Large intestine (tissue), 3 donors: ENCODE measurements around the gene PACSIN2. TPM values are rescaled to one million over a fixed set of nuclear protein-coding genes. Genes with fewer than 3 reads are reported as not detected.

ENCODE experiments used
- DNase-seq, 2 donors: peaks; one replicate each; pipeline versions ENCODE4 v3.0.0 to v3.0.0-alpha.2; 2013
- H3K27ac ChIP-seq: one replicate; pipeline ENCODE4 v1.5.1; 2013; ENCODE audit warnings: low read length
- H3K27me3 ChIP-seq: 2 replicates; pipeline ENCODE4 v1.6.1; 2013; ENCODE audit warnings: low read length; ENCODE audit not compliant: control insufficient read depth, insufficient read depth
- H3K36me3 ChIP-seq: 2 replicates; pipeline ENCODE4 v1.6.1; 2013; ENCODE audit warnings: low read length; ENCODE audit not compliant: control insufficient read depth, insufficient read depth
- H3K4me1 ChIP-seq: one replicate; pipeline ENCODE4 v1.6.1; 2013; ENCODE audit warnings: low read length; ENCODE audit not compliant: control insufficient read depth, insufficient read depth
- H3K4me3 ChIP-seq: one replicate; pipeline ENCODE4 v1.5.1; 2013; ENCODE audit warnings: low read length
- H3K9me3 ChIP-seq: one replicate; pipeline ENCODE4 v1.6.1; 2013; ENCODE audit warnings: mild to moderate bottlenecking, low read depth, low read length, moderate library complexity; ENCODE audit not compliant: control insufficient read depth
- WGBS: methylation state at CpG from one replicate; pipeline ENCODE4 v1.1.5; 2013; ENCODE audit warnings: low lambda C conversion rate; ENCODE audit not compliant: insufficient coverage; 5-methylcytosine and 5-hydroxymethylcytosine counted together
- polyA plus RNA-seq: library from polyadenylated mRNA; unstranded; fragments of 120-200 nt; gene quantifications from one replicate; pipeline ENCODE4 v1.2.1, GENCODE V29; 2013

The PACSIN2 gene
- polyA plus RNA-seq, 1 donor, result 51.5 TPM

DNA sequence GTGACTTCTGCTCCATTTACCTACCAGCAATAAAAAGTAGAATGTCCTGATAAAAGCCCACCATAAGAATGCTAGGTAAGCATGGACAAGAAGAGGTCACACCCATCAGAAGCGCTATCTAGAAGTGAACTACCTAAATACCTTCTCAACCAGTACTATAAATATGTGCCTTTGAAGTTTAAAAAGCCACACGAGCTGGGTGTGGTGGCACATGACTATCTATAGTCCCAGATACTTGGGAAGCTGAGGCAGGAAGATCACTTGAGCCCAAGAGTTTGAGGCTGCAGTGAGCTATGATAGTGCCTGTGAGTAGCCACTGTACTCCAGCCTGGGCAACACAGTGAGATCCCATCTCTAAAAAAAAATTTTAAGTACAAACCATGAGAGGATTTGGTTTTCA, 66.7 kb downstream of the PACSIN2 start:
- peak in 1 of 2 donors; percentile 51 for DNase-seq
- Histone ChIP-seq H3K9me3 (no peaks in the 10 kb centered on the region), H3K4me1 (peaks cover 19% of the 10 kb centered on the region), H3K36me3 (peaks cover 13% of the 10 kb centered on the region), H3K27me3 (no peaks in the 10 kb centered on the region), H3K27ac (no peak overlapping the region), H3K4me3 (no peak overlapping the region)
- WGBS, result no CpG with 5 or more reads among the region's 2 CpGs

DNA sequence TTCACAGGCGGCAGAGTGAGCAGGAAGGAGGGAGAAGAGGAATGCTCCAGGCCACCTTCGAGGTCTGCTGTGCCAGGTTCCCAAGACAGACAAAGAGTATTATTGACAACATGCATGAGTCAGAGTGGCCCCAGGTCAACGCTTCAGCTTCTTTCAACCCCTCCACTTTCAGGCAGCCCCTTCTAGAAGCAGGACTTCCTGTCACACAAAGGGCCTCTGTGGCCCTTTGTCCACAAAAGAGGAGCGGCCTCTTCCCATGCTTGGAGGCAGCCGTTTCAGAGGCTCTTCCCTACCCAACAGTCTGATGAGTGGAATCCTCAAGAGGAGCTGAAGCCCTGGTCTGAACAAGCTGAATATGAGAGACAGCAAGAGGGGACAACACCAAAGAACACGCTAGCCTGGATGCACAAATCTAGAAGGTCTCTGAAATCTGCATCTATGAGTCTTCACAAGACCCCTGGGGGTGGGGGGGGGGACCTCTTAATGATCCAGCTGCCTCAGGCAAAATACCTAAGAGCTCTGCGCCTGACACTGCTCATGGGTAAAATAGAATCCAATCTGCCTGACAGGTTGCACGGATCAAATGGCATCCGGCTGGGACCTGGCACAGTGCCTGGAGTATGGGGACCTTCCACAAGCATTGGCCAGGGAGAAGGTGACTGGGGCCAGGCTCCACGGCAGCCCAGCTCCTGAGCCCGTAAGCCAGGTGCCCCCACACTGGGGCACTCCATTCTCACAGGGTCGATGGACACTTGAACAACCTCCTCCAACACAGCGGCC, 67.5 kb downstream of the PACSIN2 start:
- Histone ChIP-seq H3K4me3 (no peak overlapping the region), H3K4me1 (peaks cover 19% of the 10 kb centered on the region), H3K36me3 (peaks cover 15% of the 10 kb centered on the region), H3K9me3 (no peaks in the 10 kb centered on the region), H3K27me3 (no peaks in the 10 kb centered on the region), H3K27ac (peak overlapping the region; percentile 6)
- no CpG with 5 or more reads among the region's 13 CpGs for WGBS
- DNase-seq, result peak in 1 of 2 donors; percentile 63

DNA sequence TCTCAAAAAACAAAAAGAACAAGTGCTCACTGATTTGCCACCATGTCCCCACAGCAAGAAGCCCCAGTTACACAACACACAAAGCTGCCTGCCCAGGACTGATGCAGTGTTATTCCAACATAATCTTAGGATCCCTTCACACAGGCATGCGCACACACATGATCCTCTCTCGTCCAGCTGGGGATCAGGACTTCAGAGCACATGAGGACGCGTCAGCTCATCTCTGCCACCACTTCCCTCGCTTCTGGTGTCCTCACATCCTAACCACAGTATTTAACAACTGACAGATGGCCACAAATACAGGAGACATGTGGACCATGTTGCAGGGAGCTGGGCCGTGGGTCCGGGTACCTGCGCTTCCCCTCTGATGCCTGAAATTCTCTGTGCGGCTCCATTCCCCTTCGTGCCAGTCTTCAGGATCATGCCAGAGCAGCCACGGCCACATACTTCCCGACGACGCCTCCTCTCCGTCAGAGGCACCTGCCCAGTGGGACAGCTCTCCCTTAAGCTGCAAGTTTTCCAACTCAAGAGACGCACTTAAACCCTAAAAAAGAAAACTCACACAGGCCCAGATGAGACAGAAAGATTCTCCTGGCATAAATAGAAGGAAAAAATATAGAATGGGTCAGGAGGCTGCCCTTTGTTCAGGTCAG, 68.3 kb downstream of the PACSIN2 start:
- DNase-seq, result no peak
- peaks cover 19% of the 10 kb centered on the region for H3K4me1 ChIP-seq
- no CpG with 5 or more reads among the region's 16 CpGs for WGBS

DNA sequence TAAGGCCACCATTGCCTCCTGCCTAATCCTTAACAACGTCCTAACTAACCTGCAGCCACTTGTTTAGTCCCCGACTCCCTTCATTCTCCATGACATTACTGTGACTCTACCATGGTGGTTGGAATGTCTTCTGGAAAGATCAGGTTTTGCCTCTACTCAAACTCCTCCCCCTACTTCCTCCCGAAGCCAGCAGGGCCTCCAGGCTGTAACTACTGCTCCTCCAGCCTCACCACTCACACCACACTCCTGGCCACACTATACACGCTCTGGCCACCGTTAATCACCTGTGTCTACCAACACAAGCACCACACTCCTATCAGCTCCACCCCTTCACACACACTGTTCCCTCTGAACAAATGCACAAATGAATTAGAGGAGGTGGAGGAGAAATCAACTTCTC, 69.2 kb downstream of the PACSIN2 start:
- DNase-seq, result no peak
- no peaks in the 10 kb centered on the region for H3K27me3 ChIP-seq
- H3K4me1 ChIP-seq, result peaks cover 21% of the 10 kb centered on the region
- H3K9me3 ChIP-seq, result no peaks in the 10 kb centered on the region
- H3K4me3 ChIP-seq, result no peak overlapping the region
- peaks cover 15% of the 10 kb centered on the region for H3K36me3 ChIP-seq
- H3K27ac ChIP-seq, result no peak overlapping the region
- WGBS, result 100% methylated on average over 1 of the region's 5 CpGs

More for the DNA sequence above, 68.3 kb downstream of the PACSIN2 start:
- H3K27ac ChIP-seq, result no peak overlapping the region
- H3K27me3 ChIP-seq, result no peaks in the 10 kb centered on the region
- no peaks in the 10 kb centered on the region for H3K9me3 ChIP-seq
- H3K4me3 ChIP-seq, result no peak overlapping the region
- peaks cover 15% of the 10 kb centered on the region for H3K36me3 ChIP-seq

DNA sequence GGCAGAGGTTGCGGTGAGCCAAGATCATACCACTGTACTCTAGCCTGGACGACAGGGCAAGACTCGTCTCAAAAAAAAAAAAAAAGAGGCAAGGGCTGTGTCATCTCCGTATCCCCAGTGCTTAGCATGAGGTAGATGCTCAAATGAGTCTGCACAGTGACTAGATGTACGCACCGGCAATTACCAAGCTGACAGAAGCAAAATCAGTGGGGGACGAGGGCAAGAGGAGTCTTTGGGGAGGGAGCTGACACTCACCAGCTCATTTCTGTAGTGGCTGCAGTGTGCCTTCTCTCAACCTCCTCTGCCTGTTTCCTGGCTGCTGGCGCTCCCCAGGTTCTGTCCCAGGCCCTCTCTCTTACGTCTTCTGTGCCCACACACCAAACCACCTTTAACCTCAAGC, 69.9 kb downstream of the PACSIN2 start:
- Histone ChIP-seq H3K4me1 (peaks cover 28% of the 10 kb centered on the region), H3K36me3 (peaks cover 15% of the 10 kb centered on the region), H3K27ac (no peak overlapping the region), H3K27me3 (no peaks in the 10 kb centered on the region), H3K9me3 (no peaks in the 10 kb centered on the region), H3K4me3 (no peak overlapping the region)
- 83% methylated on average over 2 of the region's 9 CpGs for WGBS
- DNase-seq, result no peak

DNA sequence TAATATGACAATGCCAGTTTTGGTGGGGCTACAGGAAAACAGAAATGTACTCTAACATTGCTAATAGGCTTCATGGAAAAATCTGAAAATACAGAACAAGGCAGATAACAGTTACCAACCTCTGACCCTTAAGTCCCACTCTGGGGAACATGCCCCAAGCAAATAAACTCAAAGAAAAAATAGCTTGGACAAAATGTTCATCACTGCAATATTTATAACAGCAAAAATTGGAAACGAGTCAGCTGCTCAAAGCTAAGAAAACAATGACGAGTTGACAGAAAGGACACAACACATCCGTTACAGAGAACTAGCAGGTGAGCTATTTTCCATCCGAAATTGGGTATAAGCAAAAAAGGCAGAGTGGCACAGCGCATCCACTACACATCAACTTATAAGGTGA, 70.5 kb downstream of the PACSIN2 start:
- H3K4me3 ChIP-seq, result no peak overlapping the region
- no CpG with 5 or more reads among the region's 5 CpGs for WGBS
- H3K36me3 ChIP-seq, result peaks cover 15% of the 10 kb centered on the region
- peaks cover 34% of the 10 kb centered on the region for H3K4me1 ChIP-seq
- no peaks in the 10 kb centered on the region for H3K9me3 ChIP-seq
- H3K27me3 ChIP-seq, result no peaks in the 10 kb centered on the region
- no peak for DNase-seq
- no peak overlapping the region for H3K27ac ChIP-seq

DNA sequence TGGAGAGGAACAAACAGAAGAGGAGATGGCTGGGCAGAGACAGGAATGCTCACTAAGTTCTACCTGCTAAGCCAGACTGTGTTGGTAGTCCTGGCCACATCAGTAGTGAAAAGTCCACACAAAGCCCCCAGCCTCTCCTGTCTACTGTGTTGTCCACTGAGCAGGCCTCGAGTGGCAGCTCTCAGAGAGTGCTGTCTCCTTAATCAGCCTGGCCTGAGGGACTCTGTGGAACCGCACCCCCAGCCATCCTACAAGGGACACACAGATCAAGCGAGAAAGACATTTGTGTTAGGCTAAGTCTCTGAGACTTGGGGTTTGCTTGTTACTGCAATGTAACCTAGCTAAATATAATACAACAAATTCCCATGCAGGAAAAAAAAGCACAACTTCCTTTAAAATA, 71.0 kb downstream of the PACSIN2 start:
- H3K27ac ChIP-seq, result no peak overlapping the region
- H3K4me3 ChIP-seq, result no peak overlapping the region
- H3K27me3 ChIP-seq, result no peaks in the 10 kb centered on the region
- peaks cover 15% of the 10 kb centered on the region for H3K36me3 ChIP-seq
- WGBS, result no CpG with 5 or more reads among the region's 3 CpGs
- no peaks in the 10 kb centered on the region for H3K9me3 ChIP-seq
- peaks cover 38% of the 10 kb centered on the region for H3K4me1 ChIP-seq
- DNase-seq, result no peak

DNA sequence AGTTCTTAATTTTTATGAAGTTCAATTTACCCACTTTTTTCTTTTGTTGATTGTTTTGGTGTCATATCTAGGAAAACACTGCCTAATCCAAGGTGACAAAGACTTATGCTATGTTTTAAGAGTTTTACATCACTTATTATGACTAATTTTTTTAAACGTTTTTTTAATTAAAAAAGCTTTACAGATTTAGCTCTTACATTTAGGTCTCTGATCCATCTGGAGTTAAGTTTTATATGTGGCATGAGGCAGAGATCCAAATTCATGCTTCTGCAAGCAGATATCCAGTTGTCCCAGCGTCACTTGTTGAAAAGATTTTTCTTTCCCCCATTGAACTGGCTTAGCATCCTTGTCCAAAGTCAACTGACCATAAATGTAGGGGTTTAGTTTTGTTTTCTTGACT, 72.6 kb downstream of the PACSIN2 start:
- DNase-seq, result no peak
- Histone ChIP-seq H3K27ac (no peak overlapping the region), H3K36me3 (peaks cover 15% of the 10 kb centered on the region), H3K9me3 (no peaks in the 10 kb centered on the region), H3K27me3 (no peaks in the 10 kb centered on the region), H3K4me3 (no peak overlapping the region), H3K4me1 (peaks cover 34% of the 10 kb centered on the region)
- no CpG with 5 or more reads among the region's 2 CpGs for WGBS

DNA sequence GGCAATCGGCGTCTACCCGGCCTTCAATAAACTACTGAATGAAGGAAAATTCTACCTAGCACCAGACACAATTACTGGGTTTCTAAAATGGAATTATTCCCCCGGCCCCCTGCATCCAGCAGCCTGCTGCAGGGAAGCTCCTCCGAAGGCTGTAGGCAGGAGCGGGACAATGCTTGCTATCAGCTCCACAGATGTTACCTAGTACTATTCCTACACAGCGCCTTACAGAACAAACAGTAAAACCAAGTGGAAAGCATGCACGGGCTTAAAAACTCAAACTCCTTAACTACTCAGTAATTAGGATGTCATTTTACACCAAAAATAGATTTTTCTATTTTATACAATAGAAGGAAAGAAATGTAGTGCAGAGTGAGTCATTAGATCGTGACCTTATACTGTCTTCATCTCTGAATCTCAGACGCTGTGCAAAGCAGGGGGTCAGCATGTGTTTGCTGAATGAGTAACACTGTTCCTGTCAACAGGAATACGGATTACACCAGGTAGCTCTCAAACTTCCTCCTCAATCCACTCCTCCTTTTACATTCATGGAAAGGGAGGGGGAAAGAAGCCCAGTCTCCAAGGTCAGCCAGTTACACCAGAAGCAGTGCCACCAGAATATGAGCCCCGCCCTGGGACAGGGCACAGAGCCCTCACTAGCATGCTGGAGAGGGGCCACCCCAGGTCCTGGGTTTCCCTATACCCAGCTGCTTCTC, 74.9 kb downstream of the PACSIN2 start:
- H3K36me3 ChIP-seq, result peaks cover 10% of the 10 kb centered on the region
- H3K4me1 ChIP-seq, result peaks cover 33% of the 10 kb centered on the region
- WGBS, result 35% methylated on average over 4 of the region's 12 CpGs
- no peaks in the 10 kb centered on the region for H3K9me3 ChIP-seq
- H3K27ac ChIP-seq, result peak overlapping the region; percentile 81
- H3K27me3 ChIP-seq, result no peaks in the 10 kb centered on the region
- no peak overlapping the region for H3K4me3 ChIP-seq
- DNase-seq, result peak; percentile 56 to 84

DNA sequence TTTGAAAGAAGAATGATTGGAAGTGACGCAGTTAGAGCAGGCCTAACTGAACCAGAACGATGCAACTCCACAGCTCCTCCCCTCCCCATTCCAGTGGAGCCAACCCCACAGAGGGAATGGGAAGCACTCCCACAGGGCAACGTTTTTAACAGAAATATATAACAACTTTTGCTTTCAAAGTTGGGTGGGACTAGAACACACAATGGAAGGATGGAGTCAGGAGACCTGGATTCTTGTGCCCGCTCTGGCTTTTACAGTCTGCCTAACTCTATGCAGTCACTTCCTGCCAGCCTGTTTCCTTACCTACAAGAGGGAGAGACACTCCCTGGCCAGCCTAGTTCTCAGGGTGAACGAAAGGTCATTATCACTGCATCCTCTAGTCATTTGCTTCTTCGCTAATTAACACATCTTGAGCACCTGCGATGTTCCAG, 75.5 kb downstream of the PACSIN2 start:
- H3K36me3 ChIP-seq, result peaks cover 10% of the 10 kb centered on the region
- WGBS, result 100% methylated on average over 1 of the region's 7 CpGs
- H3K4me1 ChIP-seq, result peaks cover 35% of the 10 kb centered on the region
- peak in 1 of 2 donors; percentile 58 for DNase-seq
- no peak overlapping the region for H3K4me3 ChIP-seq
- H3K9me3 ChIP-seq, result no peaks in the 10 kb centered on the region
- H3K27me3 ChIP-seq, result no peaks in the 10 kb centered on the region
- H3K27ac ChIP-seq, result peak overlapping the region; percentile 81
